GM21367 (cell line): Measurements from ENCODE around the gene CYP3A4.
"Not testable (repeated sequence)": the region's sequence is repeated elsewhere in the genome, so short reads cannot be mapped to it uniquely, and the experiment has no call there.

ENCODE experiments used
- ATAC-seq: cut with Tn5 transposase; IDR thresholded peaks from one replicate; pipeline ENCODE4 v1.9.1; 2021; ENCODE audit not compliant: unreplicated experiment

CYP3A4 gene

GRCh38 chr7:99784007-99784406 lies at the start of gene CYP3A4:
Gene CYP3A4, minus strand, starts transcription at chr7:99784184. Its CDS starts 103 bp downstream, at chr7:99784081.
- ATAC-seq, result no peak

GRCh38 chr7:99833289-99833877 lies 49.4 kb upstream of the CYP3A4 start:
- no peak for ATAC-seq

GRCh38 chr7:99831595-99831994 lies 47.6 kb upstream of the CYP3A4 start:
- no peak for ATAC-seq

GRCh38 chr7:99829524-99830160 lies 45.7 kb upstream of the CYP3A4 start:
- no peak for ATAC-seq

GRCh38 chr7:99828811-99829210 lies 44.8 kb upstream of the CYP3A4 start:
- no peak for ATAC-seq

GRCh38 chr7:99827040-99827778 lies 43.2 kb upstream of the CYP3A4 start:
- ATAC-seq, result no peak

- ATAC-seq, result no peak
These were observed 41.9 kb upstream of the CYP3A4 start for GRCh38 chr7:99825873-99826272.

GRCh38 chr7:99825452-99825851 lies 41.5 kb upstream of the CYP3A4 start:
- ATAC-seq, result no peak

GRCh38 chr7:99824091-99824490 lies 40.1 kb upstream of the CYP3A4 start:
- ATAC-seq, result no peak

GRCh38 chr7:99822731-99823718 lies 39.0 kb upstream of the CYP3A4 start:
- no peak for ATAC-seq

- ATAC-seq, result no peak
These were observed 36.5 kb upstream of the CYP3A4 start for GRCh38 chr7:99820408-99821027.

GRCh38 chr7:99808766-99809165 lies 24.8 kb upstream of the CYP3A4 start:
- ATAC-seq, result no peak

- no peak for ATAC-seq
These were observed 23.0 kb upstream of the CYP3A4 start for GRCh38 chr7:99806839-99807478.

- ATAC-seq, result no peak
These were observed 21.7 kb upstream of the CYP3A4 start for GRCh38 chr7:99805641-99806040.

GRCh38 chr7:99803118-99803517 lies 19.1 kb upstream of the CYP3A4 start:
- not testable (repeated sequence) for ATAC-seq

GRCh38 chr7:99801407-99801806 lies 17.4 kb upstream of the CYP3A4 start:
- ATAC-seq, result not testable (repeated sequence)

GRCh38 chr7:99798972-99799371 lies 15.0 kb upstream of the CYP3A4 start:
- no peak for ATAC-seq

GRCh38 chr7:99795864-99796263 lies 11.9 kb upstream of the CYP3A4 start:
- not testable (repeated sequence) for ATAC-seq

GRCh38 chr7:99794585-99795502 lies 10.9 kb upstream of the CYP3A4 start:
- ATAC-seq, result no peak
